PC-3 (cell line): ENCODE results near the gene TSPEAR.

ENCODE experiments used
- CTCF ChIP-seq: fragments of 300-600 bp; sonication (generic); conservative IDR thresholded peaks from 2 replicates; pipeline ENCODE4 v1.5.1; 2017; ENCODE audit warnings: antibody characterized with exemption, low read depth, mild to moderate bottlenecking, low read length
- EZH2 ChIP-seq: fragments of 300-600 bp; sonication (generic); IDR thresholded peaks from one replicate; pipeline ENCODE4 v1.6.1; 2017; ENCODE audit warnings: antibody characterized with exemption, mild to moderate bottlenecking, low read length; ENCODE audit not compliant: unreplicated experiment
- EZH2phosphoT487 ChIP-seq: fragments of 300-600 bp; sonication (generic); IDR thresholded peaks from 2 replicates; pipeline ENCODE4 v1.6.1; 2018; ENCODE audit warnings: mild to moderate bottlenecking, antibody characterized with exemption, low read length, borderline replicate concordance

- TF ChIP-seq CTCF = no peak
- TF ChIP-seq EZH2 = no peak
- TF ChIP-seq EZH2phosphoT487 = no peak
These were observed 258.3 kb downstream of the TSPEAR start for GRCh38 chr21:44453120-44453519.
